Fibroblast of lung (primary cell): ENCODE measurements around the gene ZNF609. TPM values are rescaled to one million over a fixed set of nuclear protein-coding genes. Genes with fewer than 3 reads are reported as not detected.

Source experiments
- DNase-seq, 2 donors: peaks; one replicate each; pipeline versions ENCODE4 v3.0.0 to v3.0.0-alpha.2; 2010; ENCODE audit warnings: low read depth in 2 of 2
- H2AFZ ChIP-seq: 2 replicates; pipeline ENCODE4 v1.5.1; 2012; ENCODE audit warnings: low read length, control low read depth, inconsistent platforms
- H3K27ac ChIP-seq: 2 replicates; pipeline ENCODE4 v1.5.1; 2011; ENCODE audit warnings: low read length, control low read depth; ENCODE audit not compliant: insufficient read depth
- H3K27me3 ChIP-seq: 2 replicates; pipeline ENCODE4 v1.5.1; 2011; ENCODE audit warnings: mild to moderate bottlenecking, low read length; ENCODE audit not compliant: control insufficient read depth, insufficient read depth
- H3K36me3 ChIP-seq: 2 replicates; pipeline ENCODE4 v1.5.1; 2011; ENCODE audit warnings: low read length; ENCODE audit not compliant: control insufficient read depth, insufficient read depth
- H3K4me1 ChIP-seq: 2 replicates; pipeline ENCODE4 v1.5.1; 2011; ENCODE audit warnings: low read length; ENCODE audit not compliant: control insufficient read depth, insufficient read depth; ENCODE audit errors: extremely low read depth
- H3K4me2 ChIP-seq: 2 replicates; pipeline ENCODE4 v1.5.1; 2011; ENCODE audit warnings: low read length, control low read depth; ENCODE audit not compliant: insufficient read depth; ENCODE audit errors: extremely low read depth
- H3K4me3 ChIP-seq, 4 experiments: fragments of 200-600 bp in 1 of 4; sonication (generic) in 1 of 4; replicated peaks in 1 of 4; 2 replicates each; pipeline ENCODE4 v1.5.1; 2011 to 2016; ENCODE audit warnings: low read length in 4 of 4, low read depth in 3 of 4, mild to moderate bottlenecking in 3 of 4, control low read depth in 2 of 4, inconsistent platforms in 1 of 4, mixed read lengths in 1 of 4; ENCODE audit not compliant: insufficient read depth in 1 of 4; ENCODE audit errors: control extremely low read depth in 1 of 4
- H3K79me2 ChIP-seq: 2 replicates; pipeline ENCODE4 v1.5.1; 2012; ENCODE audit warnings: mild to moderate bottlenecking, low read length, inconsistent platforms; ENCODE audit not compliant: control insufficient read depth, insufficient read depth
- H3K9ac ChIP-seq: 2 replicates; pipeline ENCODE4 v1.5.1; 2011; ENCODE audit warnings: mild to moderate bottlenecking, low read length, control low read depth; ENCODE audit not compliant: insufficient read depth
- H3K9me3 ChIP-seq: 2 replicates; pipeline ENCODE4 v1.5.1; 2012; ENCODE audit warnings: low read depth, low read length; ENCODE audit not compliant: control insufficient read depth, insufficient read depth
- H4K20me1 ChIP-seq: 2 replicates; pipeline ENCODE4 v1.5.1; 2011; ENCODE audit warnings: low read length; ENCODE audit not compliant: control insufficient read depth, insufficient read depth; ENCODE audit errors: extremely low read depth
- CTCF ChIP-seq, 2 donors: IDR thresholded peaks in 1 of 2; conservative IDR thresholded peaks in 1 of 2; 1 replicate in 1 of 2; 2 replicates in 1 of 2; pipeline ENCODE4 v1.5.1; 2011 to 2012; ENCODE audit warnings: low read length in 2 of 2, control low read depth in 1 of 2, inconsistent platforms in 1 of 2, low read depth in 1 of 2, mild to moderate bottlenecking in 1 of 2
- EZH2 ChIP-seq: IDR thresholded peaks from 2 replicates; pipeline ENCODE4 v1.5.1; 2012; ENCODE audit warnings: low read length, control low read depth, mild to moderate bottlenecking; ENCODE audit errors: missing control alignments
- polyA plus RNA-seq, 2 donors: library from polyadenylated mRNA; depleted of rRNA in 1 of 2; stranded (reverse) in 1 of 2; unstranded in 1 of 2; fragments of >200 nt; gene quantifications; 2 replicates each; pipeline ENCODE4 v1.2.1, GENCODE V29; 2011 to 2012; ENCODE audit warnings: missing spikeins in 1 of 2
- total RNA-seq: library from RNA; depleted of rRNA; stranded (reverse); fragments of >200 nt; gene quantifications from 2 replicates; pipeline ENCODE4 v1.2.1, GENCODE V29; 2014

The ZNF609 gene
- total and polyA plus RNA-seq, 2 donors (not counting 1 experiment from before 2014, with no cell fraction given) = 10.8 to 14.7 TPM

GRCh38 chr15:64651601-64652191 lies 191.3 kb downstream of the ZNF609 start:
- H3K79me2 ChIP-seq = no peaks in the 10 kb centered on the region

GRCh38 chr15:64653757-64654156 lies 193.4 kb downstream of the ZNF609 start:
- H3K27ac ChIP-seq = no peak overlapping the region
- H3K27me3 ChIP-seq = no peaks in the 10 kb centered on the region
- no peak overlapping the region for H3K4me2 ChIP-seq
- H2AFZ ChIP-seq = no peak overlapping the region
- no peak overlapping the region for H3K9ac ChIP-seq
- no peaks in the 10 kb centered on the region for H3K36me3 ChIP-seq
- H3K4me1 ChIP-seq = no peaks in the 10 kb centered on the region
- no peaks in the 10 kb centered on the region for H3K79me2 ChIP-seq
- no peak for TF ChIP-seq EZH2
- peak in 1 of 2 donors; percentile 38 for TF ChIP-seq CTCF (conservative IDR thresholded peaks at IDR 0.05 in 1 of 2, IDR thresholded peaks at IDR 0.05 in 1 of 2; ENCODE audit: low read depth in 1 of 2, low read length in 2 of 2)
- no peaks in the 10 kb centered on the region for H4K20me1 ChIP-seq
- H3K4me3 ChIP-seq = no peak overlapping the region
- no peaks in the 10 kb centered on the region for H3K9me3 ChIP-seq
- DNase-seq = peak; percentile 11 to 64

More at GRCh38 chr15:64651601-64652191, 191.3 kb downstream of the ZNF609 start:
- H3K9me3 ChIP-seq = no peaks in the 10 kb centered on the region
- TF ChIP-seq EZH2 (no peak), CTCF (conservative IDR thresholded peaks at IDR 0.05 in 1 of 2, IDR thresholded peaks at IDR 0.05 in 1 of 2; ENCODE audit: low read depth in 1 of 2, low read length in 2 of 2) (no peak)
- no peaks in the 10 kb centered on the region for H3K4me1 ChIP-seq
- no peak for DNase-seq
- H3K9ac ChIP-seq = no peak overlapping the region
- no peaks in the 10 kb centered on the region for H3K36me3 ChIP-seq
- no peaks in the 10 kb centered on the region for H4K20me1 ChIP-seq
- no peaks in the 10 kb centered on the region for H3K27me3 ChIP-seq
- H3K27ac ChIP-seq = no peak overlapping the region
- H3K4me2 ChIP-seq = no peak overlapping the region
- H2AFZ ChIP-seq = no peak overlapping the region
- H3K4me3 ChIP-seq = no peak overlapping the region

GRCh38 chr15:64656508-64656907 lies 196.1 kb downstream of the ZNF609 start:
- TF ChIP-seq EZH2 (no peak), CTCF (conservative IDR thresholded peaks at IDR 0.05 in 1 of 2, IDR thresholded peaks at IDR 0.05 in 1 of 2; ENCODE audit: low read depth in 1 of 2, low read length in 2 of 2) (no peak)
- Histone ChIP-seq H3K27me3 (no peaks in the 10 kb centered on the region), H3K4me3 (no peak overlapping the region), H4K20me1 (no peaks in the 10 kb centered on the region), H3K4me2 (no peak overlapping the region), H3K27ac (no peak overlapping the region), H2AFZ (no peak overlapping the region), H3K9ac (no peak overlapping the region), H3K79me2 (no peaks in the 10 kb centered on the region), H3K4me1 (no peaks in the 10 kb centered on the region), H3K36me3 (no peaks in the 10 kb centered on the region), H3K9me3 (no peaks in the 10 kb centered on the region)
- no peak for DNase-seq
